SK-N-SH (cell line): ENCODE data around the gene MAP1B. TPM values are rescaled to one million over a fixed set of nuclear protein-coding genes. Genes with fewer than 3 reads are reported as not detected.

Experiments used
- CTCF ChIA-PET: fragments of 300-600, 350-600 bp; formaldehyde crosslinking; extraction: SDS; loops from one replicate; lab custom pipeline; 2021; lab: Yijun Ruan, JAX
- POLR2A ChIA-PET: fragments of 350-600 bp; sonication (Branson Sonifier 250); formaldehyde crosslinking; extraction: SDS; loops from one replicate; lab custom pipeline; 2020; ENCODE audit warnings: antibody characterized with exemption, inconsistent platforms; lab: Yijun Ruan, JAX
- DNase-seq: peaks from one replicate; pipeline ENCODE4 v3.0.0; 2012
- H2AFZ ChIP-seq: fragments of 200-600 bp; sonication (generic); 2 replicates; pipeline ENCODE4 v1.8.1; 2016; ENCODE audit warnings: antibody characterized with exemption, mild to moderate bottlenecking, low read depth
- H3F3A ChIP-seq: fragments of 200-600 bp; sonication (generic); replicated peaks from 2 replicates; pipeline ENCODE3; 2016; ENCODE audit warnings: antibody characterized with exemption, mild to moderate bottlenecking; ENCODE audit not compliant: insufficient read depth
- H3K27ac ChIP-seq, 2 experiments: fragments of 200-500 bp in 1 of 2; fragments of 200-600 bp in 1 of 2; sonication (Bioruptor generic) in 1 of 2; sonication (generic), shearing (Covaris generic) in 1 of 2; 2 replicates each; pipeline versions ENCODE4 v1.5.1 to v1.6.1; 2014 to 2016; ENCODE audit warnings: low read depth in 2 of 2, inconsistent platforms in 1 of 2, low read length in 1 of 2, mild to moderate bottlenecking in 1 of 2, mixed read lengths in 1 of 2
- H3K27me3 ChIP-seq: fragments of 200-600 bp; sonication (generic), shearing (Covaris generic); 2 replicates; pipeline ENCODE4 v1.6.1; 2016; ENCODE audit warnings: mixed run types; ENCODE audit not compliant: insufficient read depth
- H3K36me3 ChIP-seq, 2 experiments: fragments of 200-500 bp in 1 of 2; fragments of 200-600 bp in 1 of 2; sonication (Bioruptor generic) in 1 of 2; sonication (generic) in 1 of 2; replicated peaks in 1 of 2; 2 replicates each; pipeline versions ENCODE3 to v1.5.1; 2014 to 2016; ENCODE audit warnings: low read length in 1 of 2, mild to moderate bottlenecking in 1 of 2; ENCODE audit not compliant: insufficient read depth in 2 of 2, control insufficient read depth in 1 of 2
- H3K4me1 ChIP-seq, 2 experiments: fragments of 200-500 bp in 1 of 2; fragments of 200-600 bp in 1 of 2; sonication (Bioruptor generic) in 1 of 2; sonication (generic), shearing (Covaris generic) in 1 of 2; 2 replicates each; pipeline versions ENCODE4 v1.5.1 to v1.6.1; 2014 to 2016; ENCODE audit warnings: low read depth in 1 of 2, low read length in 1 of 2, mixed run types in 1 of 2; ENCODE audit not compliant: insufficient read depth in 2 of 2, control insufficient read depth in 1 of 2
- H3K4me2 ChIP-seq: fragments of 200-600 bp; sonication (generic), shearing (Covaris generic); 2 replicates; pipeline ENCODE4 v1.6.1; 2017; ENCODE audit warnings: mixed run types
- H3K4me3 ChIP-seq, 2 experiments: fragments of 200-500 bp in 1 of 2; fragments of 200-600 bp in 1 of 2; sonication (Bioruptor generic) in 1 of 2; sonication (generic), shearing (Covaris generic) in 1 of 2; 2 replicates each; pipeline versions ENCODE4 v1.5.1 to v1.8.1; 2014 to 2016; ENCODE audit warnings: low read depth in 2 of 2, inconsistent platforms in 1 of 2, low read length in 1 of 2, mild to moderate bottlenecking in 1 of 2, mixed read lengths in 1 of 2, moderate library complexity in 1 of 2
- H3K79me2 ChIP-seq: fragments of 200-600 bp; sonication (generic); 2 replicates; pipeline ENCODE4 v1.8.1; 2017; ENCODE audit warnings: mild to moderate bottlenecking; ENCODE audit not compliant: insufficient read depth
- H3K9ac ChIP-seq: fragments of 200-600 bp; sonication (generic); 2 replicates; pipeline ENCODE4 v1.6.1; 2017; ENCODE audit warnings: mixed run types
- H3K9me2 ChIP-seq: fragments of 200-600 bp; sonication (generic); 2 replicates; pipeline ENCODE4 v1.6.1; 2017; ENCODE audit warnings: mixed run types
- H3K9me3 ChIP-seq: fragments of 200-600 bp; sonication (generic); 2 replicates; pipeline ENCODE4 v1.6.1; 2017; ENCODE audit warnings: mixed run types, mild to moderate bottlenecking, moderate library complexity
- H4K20me1 ChIP-seq: fragments of 200-600 bp; sonication (generic); 2 replicates; pipeline ENCODE4 v1.6.1; 2017; ENCODE audit warnings: mild to moderate bottlenecking, mixed run types; ENCODE audit not compliant: insufficient read depth
- CHD2 ChIP-seq: fragments of 150-350 bp; IDR thresholded peaks from 2 replicates; pipeline ENCODE4 v1.6.1; 2018; ENCODE audit warnings: low read length; ENCODE audit not compliant: partially characterized antibody
- CTCF ChIP-seq: fragments of 200-600 bp; sonication (generic); IDR thresholded peaks from 2 replicates; pipeline ENCODE4 v1.6.1; 2017; ENCODE audit warnings: antibody characterized with exemption, mild to moderate bottlenecking, moderate library complexity
- ELF1 ChIP-seq: IDR thresholded peaks from 2 replicates; pipeline ENCODE4 v1.4.0; 2012
- EP300 ChIP-seq, 2 experiments: IDR thresholded peaks; 2 replicates each; pipeline versions ENCODE4 v1.4.0 to v1.6.1; 2012; ENCODE audit warnings: borderline replicate concordance in 1 of 2, low read depth in 1 of 2, low read length in 1 of 2
- FOSL2 ChIP-seq: IDR thresholded peaks from 2 replicates; pipeline ENCODE4 v1.4.0; 2012; ENCODE audit warnings: low read depth, mild to moderate bottlenecking, moderate library complexity, borderline replicate concordance
- GATA2 ChIP-seq: sonication (generic); formaldehyde crosslinking; IDR thresholded peaks from 2 replicates; pipeline ENCODE4 v1.5.0; 2020; ENCODE audit warnings: mild to moderate bottlenecking, missing genetic modification reagents
- JUND ChIP-seq: IDR thresholded peaks from 2 replicates; pipeline ENCODE4 v1.4.0; 2012
- MAX ChIP-seq: IDR thresholded peaks from 2 replicates; pipeline ENCODE4 v1.4.0; 2012; ENCODE audit warnings: low read depth
- MXI1 ChIP-seq: IDR thresholded peaks from 2 replicates; pipeline ENCODE4 v1.6.1; 2012; ENCODE audit warnings: mild to moderate bottlenecking, low read depth, low read length, improper control_type of control experiment
- NFIC ChIP-seq: IDR thresholded peaks from 2 replicates; pipeline ENCODE4 v1.4.0; 2012; ENCODE audit warnings: borderline replicate concordance
- NRF1 ChIP-seq: IDR thresholded peaks from 2 replicates; pipeline ENCODE4 v1.6.1; 2012; ENCODE audit warnings: low read depth, mild to moderate bottlenecking, low read length
- POLR2AphosphoS5 ChIP-seq: IDR thresholded peaks from 2 replicates; pipeline ENCODE4 v1.6.1; 2012; ENCODE audit warnings: low read depth, low read length
- RFX5 ChIP-seq: IDR thresholded peaks from 2 replicates; pipeline ENCODE4 v1.6.1; 2012; ENCODE audit warnings: mild to moderate bottlenecking, improper control_type of control experiment, low read length
- TAF1 ChIP-seq: IDR thresholded peaks from 2 replicates; pipeline ENCODE4 v1.6.1; 2012; ENCODE audit warnings: low read depth, mild to moderate bottlenecking, low read length, moderate library complexity, borderline replicate concordance
- USF1 ChIP-seq: IDR thresholded peaks from 2 replicates; pipeline ENCODE4 v1.4.0; 2012; ENCODE audit warnings: low read depth, borderline replicate concordance
- YY1 ChIP-seq: IDR thresholded peaks from 2 replicates; pipeline ENCODE4 v1.4.0; 2012; ENCODE audit warnings: low read depth, mild to moderate bottlenecking
- WGBS: methylation state at CpG from one replicate; pipeline ENCODE4 v1.1.6; 2017; ENCODE audit warnings: low lambda C conversion rate; 5-methylcytosine and 5-hydroxymethylcytosine counted together
- polyA plus RNA-seq, 3 experiments: library from polyadenylated mRNA; depleted of rRNA; stranded (reverse); fragments of >200 nt; gene quantifications; 2 replicates each; pipeline ENCODE4 v1.2.3, GENCODE V29; 2012

The MAP1B gene
- polyA plus RNA-seq, 1 of the 3 experiments (the other 2 are of a cell fraction) = 47.5 TPM

- no peak for TF ChIP-seq YY1
- TF ChIP-seq NFIC = no peak
- no peak for TF ChIP-seq FOSL2
- TF ChIP-seq NRF1 = no peak
- TF ChIP-seq ELF1 = no peak
- TF ChIP-seq MAX = no peak
- TF ChIP-seq MXI1 = no peak
- TF ChIP-seq CTCF = no peak
- no peak for TF ChIP-seq EP300 (IDR thresholded peaks at IDR 0.05; ENCODE audit: borderline replicate concordance in 1 of 2, low read depth in 1 of 2, low read length in 1 of 2)
- no peak for TF ChIP-seq POLR2AphosphoS5
- 97% methylated on average over 3 of the region's 3 CpGs for WGBS
- POLR2A ChIA-PET = no interaction called here
- CTCF ChIA-PET = interaction anchor here (1.1 kb wide), 1 partner anchor 71 kb away, joined by 4 read pairs; no protein-coding TSS in a partner anchor
- H3K4me2 ChIP-seq = no peak overlapping the region
- H3K9me2 ChIP-seq = no peaks in the 10 kb centered on the region
- no peak overlapping the region for H3K4me3 ChIP-seq
- peaks cover 7 to 24% of the 10 kb centered on the region in 2 experiments for H3K36me3 ChIP-seq
- peaks cover 5% of the 10 kb centered on the region; the same call in 1 of the 2 replicates for H3K79me2 ChIP-seq
- no peak for DNase-seq
- no peak overlapping the region for H3K27ac ChIP-seq
- H3K9ac ChIP-seq = no peak overlapping the region
- H2AFZ ChIP-seq = no peak overlapping the region
- no peaks in the 10 kb centered on the region for H3K27me3 ChIP-seq
- H4K20me1 ChIP-seq = no peaks in the 10 kb centered on the region
- peaks cover 0 to 22% of the 10 kb centered on the region in 2 experiments; a peak in 3 of 4 replicates for H3K4me1 ChIP-seq
- H3K9me3 ChIP-seq = no peaks in the 10 kb centered on the region
- H3F3A ChIP-seq = peaks cover 22% of the 10 kb centered on the region
Measured at GRCh38 chr5:72237879-72238278, 130.6 kb downstream of the MAP1B start.

- H4K20me1 ChIP-seq = no peaks in the 10 kb centered on the region
Measured at GRCh38 chr5:72238712-72239445, 131.6 kb downstream of the MAP1B start.

More at GRCh38 chr5:72238712-72239445, 131.6 kb downstream of the MAP1B start:
- H3K79me2 ChIP-seq = peaks cover 15% of the 10 kb centered on the region; the same call in 1 of the 2 replicates
- H3K27ac ChIP-seq = no peak overlapping the region
- peaks cover 7 to 16% of the 10 kb centered on the region in 2 experiments for H3K36me3 ChIP-seq
- CTCF ChIA-PET = interaction anchor here (0.7 kb wide), 1 partner anchor 92 kb away, joined by 3 read pairs; no protein-coding TSS in a partner anchor
- H3K27me3 ChIP-seq = no peaks in the 10 kb centered on the region
- POLR2A ChIA-PET = no interaction called here
- WGBS = 93% methylated on average over 5 of the region's 5 CpGs
- DNase-seq = no peak
- H3K9me2 ChIP-seq = no peaks in the 10 kb centered on the region
- peaks cover 0 to 22% of the 10 kb centered on the region in 2 experiments; a peak in 3 of 4 replicates for H3K4me1 ChIP-seq
- no peak overlapping the region for H3K9ac ChIP-seq
- no peak overlapping the region for H3K4me3 ChIP-seq
- H3K4me2 ChIP-seq = no peak overlapping the region
- no peak overlapping the region for H2AFZ ChIP-seq
- H3K9me3 ChIP-seq = no peaks in the 10 kb centered on the region
- no peak for TF ChIP-seq GATA2 (CRISPR knock-in tag)
- TF ChIP-seq TAF1 = no peak
- TF ChIP-seq FOSL2 = no peak
- no peak for TF ChIP-seq CHD2
- no peak for TF ChIP-seq RFX5
- no peak for TF ChIP-seq JUND
- TF ChIP-seq POLR2AphosphoS5 = no peak
- no peak for TF ChIP-seq USF1
- H3F3A ChIP-seq = peaks cover 13% of the 10 kb centered on the region
